Measurements from ENCODE around the gene DBH.

The DBH gene

DNA sequence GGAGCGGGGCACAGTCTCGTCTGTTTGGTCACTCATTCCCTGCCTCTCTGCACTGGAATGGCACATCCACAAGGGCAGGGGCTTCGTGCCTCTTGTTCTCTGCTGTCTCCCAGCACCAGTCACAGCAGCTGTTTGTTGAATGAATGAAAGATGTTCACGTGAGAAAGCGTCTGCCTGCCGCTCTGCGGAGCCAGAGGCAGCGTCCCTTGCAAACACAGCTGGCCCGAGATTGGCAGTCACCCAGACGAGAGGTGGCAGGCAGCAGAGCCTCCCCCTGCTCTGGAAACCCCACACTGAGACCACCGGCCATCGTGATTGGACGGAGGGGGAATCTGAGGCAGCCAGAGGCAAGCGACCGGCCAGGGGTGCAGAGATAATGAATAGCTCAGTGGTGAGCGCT is 21.0 kb upstream of the DBH start:
- no peak for TF ChIP-seq CTCF (IDR thresholded peaks at IDR 0.05; ENCODE audit: low read depth, low read length, poor library complexity, severe bottlenecking)
- TF ChIP-seq EZH2phosphoT487 (IDR thresholded peaks at IDR 0.05; ENCODE audit: borderline replicate concordance, low read length): no peak
- Histone ChIP-seq H3K27me3 (ENCODE audit: control insufficient read depth, low read length) (peaks cover 36% of the 10 kb centered on the region), H3K79me2 (ENCODE audit: control insufficient read depth, low read length) (no peaks in the 10 kb centered on the region), H3K9me2 (replicated peaks; ENCODE audit: control insufficient read depth, low read length) (no peaks in the 10 kb centered on the region), H3K4me3 (ENCODE audit: low read length) (no peak overlapping the region), H3K9me3 (ENCODE audit: control insufficient read depth, insufficient read depth, low read length) (no peaks in the 10 kb centered on the region), H3K36me3 (ENCODE audit: control insufficient read depth, low read length) (no peaks in the 10 kb centered on the region), H3K4me1 (ENCODE audit: control insufficient read depth, low read length) (peaks cover 7% of the 10 kb centered on the region), H3K4me2 (ENCODE audit: low read length) (no peak overlapping the region), H4K20me1 (ENCODE audit: control insufficient read depth, insufficient read depth, low read depth, low read length) (no peaks in the 10 kb centered on the region), H3K27ac (ENCODE audit: low read depth, low read length) (no peak overlapping the region), H3F3A (ENCODE audit: control insufficient read depth, insufficient read depth) (no peaks in the 10 kb centered on the region)

DNA sequence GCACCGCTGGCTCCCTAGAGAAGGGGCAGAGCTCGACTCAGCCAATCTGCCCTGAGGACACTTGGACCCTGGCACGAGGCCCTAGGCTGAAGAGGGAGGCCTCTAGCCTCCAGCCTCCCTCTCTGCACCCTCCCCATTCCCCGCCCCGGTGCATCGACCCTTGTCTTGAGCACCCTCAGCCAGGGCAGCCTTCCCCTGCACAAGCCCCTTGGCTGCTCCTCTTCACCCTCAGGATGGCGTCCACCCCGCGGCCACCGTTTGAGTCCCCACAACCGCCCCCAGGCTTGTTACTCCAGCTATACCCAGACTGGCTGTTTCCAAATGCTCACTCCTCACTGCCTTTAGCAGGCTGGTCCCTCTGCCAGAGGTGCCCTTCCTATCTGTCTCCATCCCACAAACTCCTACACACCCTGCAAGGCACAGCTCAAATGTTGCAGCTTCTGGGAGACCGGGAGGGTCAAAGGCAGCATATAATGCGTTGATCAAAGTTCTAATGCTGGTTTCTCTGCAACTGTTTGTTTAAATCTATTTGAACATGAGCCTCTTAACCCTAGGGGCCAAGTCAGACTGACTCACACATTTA is 20.5 kb upstream of the DBH start:
- Histone ChIP-seq H3K27me3 (ENCODE audit: control insufficient read depth, low read length) (peaks cover 32% of the 10 kb centered on the region), H3K9me3 (ENCODE audit: control insufficient read depth, insufficient read depth, low read length) (no peaks in the 10 kb centered on the region), H3K9me2 (replicated peaks; ENCODE audit: control insufficient read depth, low read length) (no peaks in the 10 kb centered on the region), H3K27ac (ENCODE audit: low read depth, low read length) (no peak overlapping the region), H3K36me3 (ENCODE audit: control insufficient read depth, low read length) (no peaks in the 10 kb centered on the region), H3K79me2 (ENCODE audit: control insufficient read depth, low read length) (no peaks in the 10 kb centered on the region), H3K4me2 (ENCODE audit: low read length) (no peak overlapping the region), H3K4me1 (ENCODE audit: control insufficient read depth, low read length) (peaks cover 8% of the 10 kb centered on the region), H3K4me3 (ENCODE audit: low read length) (no peak overlapping the region), H3F3A (ENCODE audit: control insufficient read depth, insufficient read depth) (no peaks in the 10 kb centered on the region), H4K20me1 (ENCODE audit: control insufficient read depth, insufficient read depth, low read depth, low read length) (no peaks in the 10 kb centered on the region)
- TF ChIP-seq EZH2phosphoT487 (IDR thresholded peaks at IDR 0.05; ENCODE audit: borderline replicate concordance, low read length) (no peak), CTCF (IDR thresholded peaks at IDR 0.05; ENCODE audit: low read depth, low read length, poor library complexity, severe bottlenecking) (no peak)

DNA sequence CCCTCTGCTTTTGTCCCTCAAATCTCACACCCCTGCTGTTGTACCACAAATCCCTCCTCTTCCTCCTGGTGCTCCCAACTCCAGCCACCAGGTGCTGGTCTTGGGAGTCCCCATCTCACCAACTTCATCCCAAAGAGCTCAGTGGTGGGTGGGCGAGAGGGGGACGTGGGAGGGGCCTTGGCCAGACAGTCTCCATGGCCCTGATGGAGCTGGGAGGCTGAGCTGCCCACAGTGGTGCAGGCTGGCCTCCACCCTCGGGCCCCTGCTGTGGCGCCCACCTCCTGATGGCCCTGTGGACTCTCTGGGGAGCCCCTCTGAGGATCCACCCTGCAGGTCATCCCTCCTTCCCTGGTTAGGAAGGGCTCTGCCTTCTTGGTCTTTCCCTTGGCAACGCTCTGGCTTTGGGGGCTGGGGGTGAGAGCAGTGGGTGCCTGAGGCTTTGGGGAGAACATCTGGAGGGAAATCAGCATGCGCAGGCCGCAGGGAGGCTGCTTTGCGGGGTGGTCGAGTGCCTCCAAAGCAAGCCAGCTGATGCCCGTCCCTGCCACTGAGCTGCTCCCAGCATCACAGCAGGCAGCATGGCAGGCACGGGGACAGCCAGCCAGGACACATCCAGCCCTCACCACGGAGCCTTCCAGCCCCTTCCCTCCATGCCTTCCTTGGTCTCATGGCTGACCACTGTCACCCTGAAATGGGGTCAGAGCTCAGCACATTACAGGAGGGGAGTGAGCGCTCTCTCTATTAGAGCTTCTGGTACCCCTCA is 19.3 kb upstream of the DBH start:
- Histone ChIP-seq H3K4me1 (ENCODE audit: control insufficient read depth, low read length) (peaks cover 8% of the 10 kb centered on the region), H3K79me2 (ENCODE audit: control insufficient read depth, low read length) (no peaks in the 10 kb centered on the region), H3K27me3 (ENCODE audit: control insufficient read depth, low read length) (peaks cover 24% of the 10 kb centered on the region), H3K9me3 (ENCODE audit: control insufficient read depth, insufficient read depth, low read length) (no peaks in the 10 kb centered on the region), H3K9me2 (replicated peaks; ENCODE audit: control insufficient read depth, low read length) (no peaks in the 10 kb centered on the region), H3K4me3 (ENCODE audit: low read length) (no peak overlapping the region), H3K36me3 (ENCODE audit: control insufficient read depth, low read length) (no peaks in the 10 kb centered on the region), H3F3A (ENCODE audit: control insufficient read depth, insufficient read depth) (no peaks in the 10 kb centered on the region), H3K27ac (ENCODE audit: low read depth, low read length) (no peak overlapping the region), H4K20me1 (ENCODE audit: control insufficient read depth, insufficient read depth, low read depth, low read length) (no peaks in the 10 kb centered on the region), H3K4me2 (ENCODE audit: low read length) (no peak overlapping the region)
- TF ChIP-seq CTCF (IDR thresholded peaks at IDR 0.05; ENCODE audit: low read depth, low read length, poor library complexity, severe bottlenecking): no peak
- TF ChIP-seq EZH2phosphoT487 (IDR thresholded peaks at IDR 0.05; ENCODE audit: borderline replicate concordance, low read length): no peak
